GM18907 (cell line): ENCODE measurements around the gene GSTP1.
"Not testable (repeated sequence)": the region's sequence is repeated elsewhere in the genome, so short reads cannot be mapped to it uniquely, and the experiment has no call there.

ENCODE experiments used
- ATAC-seq: cut with Tn5 transposase; IDR thresholded peaks from one replicate; pipeline ENCODE4 v1.9.1; 2021; ENCODE audit warnings: mild to moderate bottlenecking, moderate library complexity; ENCODE audit not compliant: unreplicated experiment

GSTP1 gene

DNA sequence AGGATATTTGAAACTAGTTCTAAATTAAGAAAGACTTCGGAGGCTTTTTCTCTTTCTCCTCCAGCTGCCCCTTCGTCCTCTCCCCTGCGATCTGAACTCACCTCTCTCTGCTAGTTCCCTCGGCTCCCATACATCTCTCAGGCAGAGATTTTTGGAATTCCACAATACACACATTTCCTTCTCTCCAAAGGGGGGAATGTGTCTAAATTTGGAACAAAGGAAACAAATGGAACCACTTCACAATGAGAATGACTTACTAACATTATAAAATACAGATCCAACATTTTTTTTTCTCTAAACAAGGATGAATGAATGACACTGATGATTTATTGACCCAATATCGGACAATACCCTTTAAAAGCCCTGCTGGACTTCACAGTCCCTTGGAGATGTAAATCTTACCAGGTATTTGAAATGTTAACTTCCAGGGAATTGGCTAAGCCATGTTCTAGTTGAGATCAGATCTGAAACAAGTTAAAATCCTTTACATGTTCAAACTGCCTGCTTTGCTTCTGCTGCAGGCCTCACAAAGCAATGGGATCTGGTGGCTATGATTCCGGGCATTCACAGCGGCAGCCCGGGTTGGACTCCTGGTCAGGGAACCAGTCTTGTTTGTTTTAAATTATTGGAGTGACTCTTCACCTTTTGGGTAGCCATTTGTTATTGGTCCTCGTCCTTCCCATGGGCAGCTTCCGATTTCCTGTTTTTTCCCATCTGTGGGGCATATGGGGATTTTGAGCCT lies 20.5 kb upstream of the GSTP1 start:
- no peak for ATAC-seq

DNA sequence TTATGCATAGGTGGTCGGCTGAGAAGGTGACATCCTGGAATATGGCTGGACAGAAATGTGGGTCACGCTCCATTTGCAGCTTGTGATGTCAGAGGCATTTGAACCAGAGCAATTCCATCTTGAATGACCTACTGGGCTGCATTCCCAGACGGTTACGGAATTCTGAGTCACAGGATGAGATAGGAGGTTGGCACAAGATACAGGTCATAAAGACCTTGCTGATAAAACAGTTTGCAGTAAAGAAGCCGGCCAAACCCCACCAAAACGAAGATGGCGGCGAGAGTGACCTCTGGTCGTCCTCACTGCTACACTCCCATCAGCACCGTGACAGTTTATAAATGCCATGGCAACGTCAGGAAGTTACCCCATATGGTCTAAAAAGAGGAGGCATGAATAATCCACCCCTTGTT lies 19.9 kb upstream of the GSTP1 start:
- not testable (repeated sequence) for ATAC-seq

DNA sequence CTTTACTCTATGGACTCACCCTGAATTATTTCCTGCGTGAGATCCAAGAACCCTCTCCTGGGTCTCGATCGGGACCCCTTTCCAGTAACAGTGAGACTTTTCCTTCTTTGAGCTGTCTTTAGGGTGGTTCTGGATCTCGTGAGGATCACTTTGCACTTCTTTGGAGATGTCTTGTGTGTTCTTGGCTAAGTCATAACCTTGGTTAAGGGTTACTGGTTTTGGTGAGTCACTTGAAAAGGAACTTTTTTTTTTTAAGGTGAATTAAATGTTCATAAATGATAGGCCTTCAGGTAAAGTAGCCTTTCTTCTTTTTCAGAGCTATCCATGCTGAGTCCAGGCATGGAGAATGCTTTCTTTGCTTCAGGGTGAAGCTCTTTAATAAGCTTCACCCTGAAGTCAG lies 19.4 kb upstream of the GSTP1 start:
- no peak for ATAC-seq

DNA sequence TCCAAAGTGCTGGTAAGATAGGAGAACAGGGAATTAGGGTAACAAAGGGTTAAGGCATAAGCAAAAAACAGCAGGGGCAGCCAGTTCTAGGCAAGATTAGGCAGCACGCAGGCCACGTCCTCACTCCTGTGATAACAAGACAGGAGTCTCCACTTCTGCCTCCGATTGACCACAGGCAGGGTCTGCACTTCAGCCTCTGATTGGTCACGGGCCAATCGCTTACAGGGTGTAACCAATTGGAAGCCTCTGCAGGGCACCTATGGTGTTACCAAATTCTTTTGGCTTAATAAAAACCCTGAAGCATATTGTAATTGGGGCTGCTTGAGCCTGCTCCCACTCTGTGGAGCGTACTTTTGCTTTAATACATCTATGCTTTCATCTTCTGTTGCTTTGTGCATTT lies 12.2 kb upstream of the GSTP1 start:
- ATAC-seq = no peak

DNA sequence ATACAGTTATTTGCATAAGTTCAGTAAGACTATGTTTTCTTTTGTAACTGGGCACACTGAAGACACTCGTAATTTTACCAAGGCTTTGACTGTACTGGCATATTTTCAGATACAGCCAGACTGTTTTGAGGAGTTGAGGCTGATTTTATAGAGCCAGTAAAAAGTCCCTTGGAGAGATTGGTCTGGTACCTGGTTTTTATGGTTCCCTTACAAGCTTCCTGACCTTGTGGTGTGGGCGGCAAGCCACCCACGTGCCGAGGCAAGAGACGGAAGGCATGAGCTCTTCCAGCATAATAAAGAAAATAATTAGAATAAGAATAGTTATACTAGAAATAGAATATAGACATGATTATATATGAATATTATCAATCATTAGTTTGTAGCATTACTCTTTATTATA lies 11.3 kb upstream of the GSTP1 start:
- ATAC-seq = no peak

DNA sequence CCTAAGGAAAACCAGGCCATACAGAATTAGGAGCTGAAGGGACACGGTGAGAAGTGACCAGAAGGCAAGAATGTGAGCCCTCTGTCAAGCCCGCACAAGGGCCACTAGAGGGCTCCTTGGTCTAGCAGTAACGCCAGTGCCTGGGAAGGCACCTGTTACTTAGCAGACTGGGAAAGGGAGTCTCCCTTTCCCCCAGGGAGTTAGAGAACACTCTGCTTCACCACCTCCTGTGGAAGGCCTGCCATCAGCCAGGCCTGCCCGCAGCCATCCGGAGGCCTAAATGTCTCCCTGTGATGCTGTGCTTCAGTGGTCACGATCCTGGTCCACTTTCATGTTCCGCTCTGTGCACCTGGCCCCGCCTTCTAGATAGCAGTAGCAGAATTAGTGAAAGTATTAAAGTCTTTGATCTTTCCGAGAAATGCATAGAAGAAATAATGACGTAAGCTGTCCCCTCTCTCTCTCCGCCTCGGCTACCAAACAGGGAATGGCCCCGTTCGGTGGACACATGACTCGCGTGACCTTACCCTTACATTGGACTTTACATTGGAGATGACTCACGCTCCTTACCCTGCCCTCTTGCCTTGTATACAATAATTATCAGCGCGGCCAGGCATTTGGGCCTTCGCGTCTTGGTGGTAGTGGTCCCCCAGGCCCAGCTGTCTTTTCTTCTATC lies 10.7 kb upstream of the GSTP1 start:
- no peak for ATAC-seq

DNA sequence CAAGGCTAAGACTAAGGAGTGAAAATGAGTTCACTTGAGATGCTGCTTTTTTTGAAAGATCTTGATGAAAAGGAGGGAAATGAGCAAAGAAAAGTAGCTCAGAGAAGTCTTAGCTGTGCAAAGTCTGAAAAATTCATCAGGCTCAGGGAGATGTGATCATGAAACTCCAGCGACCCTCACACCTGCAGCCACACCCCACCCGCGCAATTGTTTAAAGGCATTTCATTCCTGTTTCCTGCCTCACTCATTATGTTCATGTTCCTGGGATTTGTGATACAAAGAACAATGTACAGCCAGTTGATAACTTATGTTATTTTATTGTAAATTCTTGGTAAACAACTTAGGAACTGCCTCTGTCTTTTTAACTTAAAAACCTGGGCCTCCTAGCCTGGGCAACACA lies 8.7 kb upstream of the GSTP1 start:
- no peak for ATAC-seq

DNA sequence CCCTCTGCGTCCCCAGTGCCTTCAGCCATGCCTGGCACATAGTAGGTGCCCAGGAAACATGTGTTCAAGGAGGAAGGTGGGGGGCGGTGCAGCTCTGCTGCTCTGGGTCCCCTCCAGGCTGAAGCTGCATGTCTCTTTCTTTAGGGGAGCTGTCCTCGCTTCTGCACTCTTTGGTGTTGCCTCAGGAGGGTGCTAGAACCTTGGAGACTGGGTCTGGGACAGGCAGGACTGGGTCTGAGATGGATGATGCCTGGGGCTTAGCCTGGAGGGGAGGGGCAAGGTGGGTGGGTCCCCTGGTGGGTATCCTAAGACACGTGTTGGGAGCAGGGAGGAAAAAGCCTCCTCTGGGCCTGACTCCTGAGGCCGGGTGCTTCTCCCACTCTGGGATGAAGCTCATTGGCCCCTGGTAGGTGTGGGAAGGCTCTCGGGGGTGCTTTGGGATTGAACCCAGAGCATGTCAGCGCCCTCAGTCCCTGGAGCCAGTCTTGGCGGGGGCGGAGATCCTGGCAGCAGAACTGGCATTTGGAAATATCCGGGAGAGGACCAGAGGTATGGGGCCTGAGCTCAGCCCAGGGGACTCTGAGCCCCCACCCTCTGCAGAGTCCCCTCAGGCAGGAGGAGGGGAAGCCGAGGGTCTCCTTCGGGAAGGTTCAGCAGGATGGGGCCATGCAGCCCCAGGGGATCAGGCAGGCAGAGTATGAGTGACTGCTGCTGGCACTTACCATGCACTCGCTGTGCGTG lies 6.7 kb upstream of the GSTP1 start:
- no peak for ATAC-seq

DNA sequence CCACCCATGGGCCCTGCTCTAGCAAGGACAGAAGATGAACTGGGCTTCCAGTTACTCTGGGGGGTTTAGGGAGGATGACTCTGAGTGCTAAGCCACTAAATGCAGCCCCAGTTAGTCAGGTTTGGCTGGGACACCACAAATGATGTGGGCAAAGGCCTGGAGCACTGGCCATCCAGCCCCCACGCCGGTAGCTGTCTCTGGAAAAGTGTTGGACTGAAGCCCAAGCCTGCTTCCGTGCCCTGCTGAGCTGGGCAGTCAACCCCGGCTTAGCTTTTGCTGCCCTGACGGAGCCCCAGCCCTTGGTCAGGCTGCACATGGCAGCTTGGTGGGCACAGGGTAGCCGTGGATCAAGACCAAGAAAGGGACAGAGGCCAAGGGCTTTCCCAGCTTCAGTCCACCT lies 5.7 kb upstream of the GSTP1 start:
- ATAC-seq = no peak

DNA sequence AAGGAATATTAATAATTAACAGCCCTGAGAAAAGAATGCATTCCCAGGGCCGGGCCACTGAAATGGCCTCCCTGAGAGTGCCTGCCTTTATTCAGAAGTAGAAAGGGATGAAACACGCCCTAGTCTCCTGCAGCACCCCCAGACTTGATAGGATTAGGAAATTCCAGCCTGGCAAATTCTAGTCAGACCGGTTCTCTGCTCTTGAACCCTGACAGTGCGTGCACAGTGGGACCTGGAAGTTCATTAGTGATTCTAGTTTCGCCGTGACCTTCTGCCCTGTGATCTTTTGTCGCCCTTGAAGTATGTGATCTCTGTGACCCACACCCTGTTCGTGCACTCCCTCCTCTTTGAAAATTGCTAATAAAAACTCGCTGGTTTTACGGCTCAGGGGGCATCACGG lies 2.1 kb upstream of the GSTP1 start:
- ATAC-seq = no peak

DNA sequence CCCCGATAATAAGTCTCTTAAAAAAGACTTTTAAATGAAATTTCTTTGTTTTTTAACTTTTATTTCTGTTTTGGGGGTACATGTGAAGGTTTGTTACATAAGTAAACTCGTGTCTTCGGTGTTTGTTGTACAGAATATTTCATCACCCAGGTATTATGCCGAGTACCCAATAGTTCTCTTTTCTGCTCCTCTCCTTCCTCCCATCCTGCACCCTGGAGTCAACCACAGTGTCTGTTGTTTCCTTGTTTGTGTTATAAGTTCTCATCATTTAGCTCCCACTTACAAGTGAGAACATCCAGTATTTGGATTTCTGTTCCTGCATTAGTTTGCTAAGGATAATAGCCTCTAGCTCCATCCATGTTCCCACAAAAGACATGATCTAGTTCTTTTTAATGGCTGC lies 1.6 kb upstream of the GSTP1 start:
- no peak for ATAC-seq

DNA sequence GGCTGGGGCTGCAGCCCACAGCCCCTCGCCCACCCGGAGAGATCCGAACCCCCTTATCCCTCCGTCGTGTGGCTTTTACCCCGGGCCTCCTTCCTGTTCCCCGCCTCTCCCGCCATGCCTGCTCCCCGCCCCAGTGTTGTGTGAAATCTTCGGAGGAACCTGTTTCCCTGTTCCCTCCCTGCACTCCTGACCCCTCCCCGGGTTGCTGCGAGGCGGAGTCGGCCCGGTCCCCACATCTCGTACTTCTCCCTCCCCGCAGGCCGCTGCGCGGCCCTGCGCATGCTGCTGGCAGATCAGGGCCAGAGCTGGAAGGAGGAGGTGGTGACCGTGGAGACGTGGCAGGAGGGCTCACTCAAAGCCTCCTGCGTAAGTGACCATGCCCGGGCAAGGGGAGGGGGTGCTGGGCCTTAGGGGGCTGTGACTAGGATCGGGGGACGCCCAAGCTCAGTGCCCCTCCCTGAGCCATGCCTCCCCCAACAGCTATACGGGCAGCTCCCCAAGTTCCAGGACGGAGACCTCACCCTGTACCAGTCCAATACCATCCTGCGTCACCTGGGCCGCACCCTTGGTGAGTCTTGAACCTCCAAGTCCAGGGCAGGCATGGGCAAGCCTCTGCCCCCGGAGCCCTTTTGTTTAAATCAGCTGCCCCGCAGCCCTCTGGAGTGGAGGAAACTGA lies 731 bp downstream of the GSTP1 start:
- peak; percentile 2 for ATAC-seq

DNA sequence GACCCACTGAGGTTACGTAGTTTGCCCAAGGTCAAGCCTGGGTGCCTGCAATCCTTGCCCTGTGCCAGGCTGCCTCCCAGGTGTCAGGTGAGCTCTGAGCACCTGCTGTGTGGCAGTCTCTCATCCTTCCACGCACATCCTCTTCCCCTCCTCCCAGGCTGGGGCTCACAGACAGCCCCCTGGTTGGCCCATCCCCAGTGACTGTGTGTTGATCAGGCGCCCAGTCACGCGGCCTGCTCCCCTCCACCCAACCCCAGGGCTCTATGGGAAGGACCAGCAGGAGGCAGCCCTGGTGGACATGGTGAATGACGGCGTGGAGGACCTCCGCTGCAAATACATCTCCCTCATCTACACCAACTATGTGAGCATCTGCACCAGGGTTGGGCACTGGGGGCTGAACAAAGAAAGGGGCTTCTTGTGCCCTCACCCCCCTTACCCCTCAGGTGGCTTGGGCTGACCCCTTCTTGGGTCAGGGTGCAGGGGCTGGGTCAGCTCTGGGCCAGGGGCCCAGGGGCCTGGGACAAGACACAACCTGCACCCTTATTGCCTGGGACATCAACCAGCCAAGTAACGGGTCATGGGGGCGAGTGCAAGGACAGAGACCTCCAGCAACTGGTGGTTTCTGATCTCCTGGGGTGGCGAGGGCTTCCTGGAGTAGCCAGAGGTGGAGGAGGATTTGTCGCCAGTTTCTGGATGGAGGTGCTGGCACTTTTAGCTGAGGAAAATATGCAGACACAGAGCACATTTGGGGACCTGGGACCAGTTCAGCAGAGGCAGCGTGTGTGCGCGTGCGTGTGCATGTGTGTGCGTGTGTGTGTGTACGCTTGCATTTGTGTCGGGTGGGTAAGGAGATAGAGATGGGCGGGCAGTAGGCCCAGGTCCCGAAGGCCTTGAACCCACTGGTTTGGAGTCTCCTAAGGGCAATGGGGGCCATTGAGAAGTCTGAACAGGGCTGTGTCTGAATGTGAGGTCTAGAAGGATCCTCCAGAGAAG lies 1.6 kb downstream of the GSTP1 start:
- no peak for ATAC-seq

DNA sequence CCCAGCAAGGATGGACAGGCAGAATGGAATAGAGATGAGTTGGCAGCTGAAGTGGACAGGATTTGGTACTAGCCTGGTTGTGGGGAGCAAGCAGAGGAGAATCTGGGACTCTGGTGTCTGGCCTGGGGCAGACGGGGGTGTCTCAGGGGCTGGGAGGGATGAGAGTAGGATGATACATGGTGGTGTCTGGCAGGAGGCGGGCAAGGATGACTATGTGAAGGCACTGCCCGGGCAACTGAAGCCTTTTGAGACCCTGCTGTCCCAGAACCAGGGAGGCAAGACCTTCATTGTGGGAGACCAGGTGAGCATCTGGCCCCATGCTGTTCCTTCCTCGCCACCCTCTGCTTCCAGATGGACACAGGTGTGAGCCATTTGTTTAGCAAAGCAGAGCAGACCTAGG lies 2.3 kb downstream of the GSTP1 start:
- ATAC-seq = no peak

DNA sequence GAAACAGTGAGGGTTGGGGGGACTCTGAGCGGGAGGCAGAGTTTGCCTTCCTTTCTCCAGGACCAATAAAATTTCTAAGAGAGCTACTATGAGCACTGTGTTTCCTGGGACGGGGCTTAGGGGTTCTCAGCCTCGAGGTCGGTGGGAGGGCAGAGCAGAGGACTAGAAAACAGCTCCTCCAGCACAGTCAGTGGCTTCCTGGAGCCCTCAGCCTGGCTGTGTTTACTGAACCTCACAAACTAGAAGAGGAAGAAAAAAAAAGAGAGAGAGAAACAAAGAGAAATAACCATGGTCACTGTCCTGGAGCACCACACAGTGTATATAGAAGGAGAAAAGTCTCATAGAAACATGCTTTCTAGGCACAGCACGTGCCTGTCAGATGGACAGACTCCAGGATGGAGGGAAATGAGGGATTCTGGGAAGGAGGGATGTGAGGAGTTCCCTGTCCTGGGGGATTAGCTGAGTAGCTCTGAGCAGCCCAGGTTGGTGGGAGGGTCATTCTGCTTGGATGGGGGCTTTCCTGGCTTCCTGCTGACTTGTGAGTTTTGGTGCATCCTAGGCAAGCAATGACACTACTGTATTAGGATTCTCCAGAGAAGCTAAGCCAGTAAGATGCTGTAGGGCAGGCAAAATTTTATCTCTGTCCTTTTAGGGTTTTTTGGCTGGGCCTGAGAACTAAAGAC lies 3.1 kb downstream of the GSTP1 start:
- ATAC-seq = no peak

DNA sequence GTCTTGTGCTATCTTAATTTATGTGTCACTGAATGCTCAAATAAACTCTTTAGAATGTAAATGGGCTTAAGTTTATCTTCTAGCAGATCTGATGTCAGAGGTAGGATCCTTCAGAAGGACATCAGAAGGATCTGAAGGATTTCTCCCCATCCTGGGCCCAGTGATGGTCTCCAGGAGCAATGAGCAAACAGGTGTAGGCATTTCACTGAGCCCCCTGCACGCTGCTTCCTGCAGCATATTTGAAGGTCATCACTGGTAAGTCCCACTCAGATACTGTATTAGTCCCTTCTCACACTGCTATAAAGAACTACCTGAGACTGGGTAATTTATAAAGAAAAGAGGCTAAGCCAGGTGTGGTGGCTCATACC lies 4.5 kb downstream of the GSTP1 start:
- peak; percentile 40 for ATAC-seq

DNA sequence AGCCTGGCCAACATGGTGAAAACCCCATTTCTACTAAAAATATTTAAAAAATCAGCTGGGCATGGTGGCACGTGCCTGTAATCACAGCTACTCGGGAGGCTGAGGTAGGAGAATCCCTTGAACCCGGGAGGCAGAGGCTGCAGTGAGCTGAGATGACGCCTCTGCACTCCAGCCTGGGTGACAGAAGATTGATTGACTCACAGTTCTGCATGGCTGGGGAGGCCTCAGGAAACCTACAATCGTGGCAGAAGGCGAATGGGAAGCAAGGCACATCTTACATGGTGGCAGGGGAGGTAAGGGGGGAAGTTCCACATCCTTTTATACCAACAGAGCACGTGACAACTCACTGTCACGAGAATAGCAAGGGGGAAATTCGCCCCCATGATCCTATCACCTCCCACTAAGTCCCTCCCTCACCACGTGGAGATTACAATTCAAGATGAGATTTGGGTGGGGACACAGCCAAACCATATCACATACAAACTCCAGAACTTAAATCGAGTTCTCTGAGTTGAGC lies 5.3 kb downstream of the GSTP1 start:
- not testable (repeated sequence) for ATAC-seq

DNA sequence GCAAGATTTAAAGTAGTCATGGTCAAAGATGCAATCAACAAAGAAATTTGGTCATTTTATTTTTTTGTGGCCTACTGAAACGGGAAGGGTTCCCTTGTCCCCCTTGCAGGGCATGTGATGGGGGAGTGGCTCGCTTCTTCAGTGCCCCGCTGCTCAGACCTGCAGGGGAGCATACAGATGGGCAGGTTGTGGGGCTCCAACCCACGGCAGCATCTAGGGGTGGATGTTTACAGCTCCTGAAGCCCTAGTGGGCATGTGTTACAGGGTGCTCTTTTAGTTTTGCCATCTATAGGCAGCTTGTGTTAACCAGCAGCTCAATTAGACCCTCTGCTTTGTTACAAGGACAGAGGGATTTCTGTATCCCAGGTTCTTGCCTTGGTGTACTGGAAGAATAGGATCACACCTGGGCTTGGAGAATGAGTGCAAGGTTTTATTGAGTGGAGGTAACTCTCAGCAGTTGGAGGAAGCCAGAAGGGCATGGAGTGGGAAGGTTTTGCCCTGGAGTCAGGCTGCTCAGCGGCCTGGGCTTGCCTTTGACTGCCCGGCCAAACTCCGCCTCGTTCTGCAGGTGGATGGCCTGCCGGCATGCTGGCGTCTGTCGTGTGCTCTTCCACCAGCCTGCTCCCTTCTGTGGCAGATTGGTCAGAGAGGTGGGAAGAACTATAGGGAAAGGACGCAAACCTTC lies 9.4 kb downstream of the GSTP1 start:
- no peak for ATAC-seq

DNA sequence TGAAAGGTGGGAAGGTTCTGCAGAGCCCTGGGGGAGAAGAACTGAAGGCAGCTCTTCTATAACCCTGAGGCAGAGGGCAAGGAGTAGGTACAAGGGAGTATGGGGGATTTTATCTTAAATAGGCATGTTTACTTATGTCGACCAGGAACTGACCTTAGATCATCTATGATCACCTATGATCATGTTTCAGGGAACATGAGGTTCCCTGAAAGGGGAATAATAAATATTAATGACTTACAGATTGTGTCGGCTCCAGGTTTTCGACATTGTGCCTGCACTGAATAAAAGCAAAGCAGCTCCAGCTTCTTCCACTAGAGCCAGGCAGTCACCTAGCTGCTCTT lies 9.9 kb downstream of the GSTP1 start:
- ATAC-seq = no peak
